IPS-NIHi7 (cell line): Measurements from ENCODE around the gene DGKE.

Experiments used
- DNase-seq: peaks from one replicate; pipeline ENCODE4 v3.0.0; 2012; ENCODE audit warnings: mixed read lengths; ENCODE audit errors: extremely low spot score

Gene DGKE

DNA sequence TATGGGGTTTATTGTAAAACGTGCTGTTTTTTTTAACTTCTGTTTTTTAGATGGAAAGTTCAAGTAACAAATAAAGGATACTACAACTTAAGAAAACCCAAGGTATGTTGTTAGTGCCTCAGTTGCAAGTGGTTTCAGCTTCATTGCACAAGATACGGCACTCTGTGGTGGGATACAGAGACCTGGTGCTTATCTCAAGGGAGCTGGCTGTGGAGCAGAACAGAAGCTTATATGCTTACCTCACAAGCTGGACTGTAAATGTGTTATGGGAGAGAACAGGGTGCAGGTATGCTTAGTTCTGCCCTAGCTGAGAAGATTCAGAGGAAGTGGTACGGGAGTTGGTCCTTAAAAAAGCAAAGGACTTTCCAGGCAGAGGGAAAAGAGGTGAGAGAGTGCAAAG is 15.2 kb downstream of the DGKE start:
- DNase-seq = no peak

- no peak for DNase-seq
These were observed 16.6 kb downstream of the DGKE start for GRCh38 chr17:56850591-56850990.

GRCh38 chr17:56851008-56851407 is 17.1 kb downstream of the DGKE start:
- DNase-seq = no peak

DNA sequence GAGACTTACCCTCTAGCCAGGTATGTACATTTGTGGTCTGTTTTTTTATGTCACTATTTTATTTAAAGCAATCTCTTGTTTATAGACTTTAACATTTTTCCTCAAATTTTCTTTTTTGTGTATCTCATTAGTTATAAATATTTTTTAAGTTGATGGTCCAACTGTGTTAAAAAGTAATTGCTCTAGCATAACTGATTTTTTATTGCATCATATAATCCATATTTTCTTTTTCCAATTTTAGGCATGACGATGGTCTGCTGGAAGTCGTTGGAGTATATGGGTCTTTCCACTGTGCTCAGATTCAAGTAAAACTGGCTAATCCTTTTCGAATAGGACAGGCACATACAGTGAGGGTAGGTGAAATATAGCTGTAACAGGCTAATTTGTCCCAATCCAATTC is 27.9 kb downstream of the DGKE start:
- DNase-seq = no peak

DNA sequence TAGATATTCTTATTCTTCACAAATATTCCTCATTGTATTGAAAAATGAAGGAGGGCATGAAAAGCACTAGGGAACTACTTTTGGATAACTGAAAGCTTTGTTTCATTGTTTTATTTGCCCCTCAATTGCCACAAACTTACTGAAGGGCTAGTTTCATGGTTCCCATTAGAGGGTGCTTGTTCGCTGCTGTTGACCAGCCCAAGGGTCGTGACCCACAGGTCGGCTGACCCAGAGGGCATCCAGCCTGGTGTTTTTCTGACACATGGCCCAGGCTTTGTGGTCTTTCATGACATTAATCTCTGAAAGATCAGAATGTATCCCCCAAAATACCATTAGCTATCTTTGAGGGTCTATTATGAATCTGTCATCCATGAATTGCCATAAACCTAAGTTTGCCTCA is 30.0 kb downstream of the DGKE start:
- no peak for DNase-seq

GRCh38 chr17:56866076-56866475 is 32.1 kb downstream of the DGKE start:
- no peak for DNase-seq

DNA sequence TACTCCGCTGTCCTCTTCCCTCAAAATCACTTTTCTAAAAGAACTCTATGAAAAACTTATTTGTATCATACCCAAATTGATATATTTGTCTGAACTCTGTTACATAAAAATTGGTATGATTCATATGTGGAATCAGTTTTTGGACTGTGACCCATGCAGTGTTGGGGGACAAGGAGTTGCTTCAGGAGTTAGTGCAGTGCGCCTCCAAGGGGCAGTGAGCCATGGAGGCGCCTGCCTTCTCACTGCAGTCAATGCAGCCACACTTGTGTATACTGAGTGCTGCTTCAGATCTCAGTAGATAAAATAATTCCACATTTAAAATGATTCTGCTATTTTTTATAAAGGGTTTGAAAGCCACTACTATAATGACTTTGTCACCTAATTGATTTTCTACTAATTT is 32.5 kb downstream of the DGKE start:
- DNase-seq = no peak

- DNase-seq = no peak
These were observed 34.0 kb downstream of the DGKE start for GRCh38 chr17:56867948-56868376.

GRCh38 chr17:56868716-56869115 is 34.8 kb downstream of the DGKE start:
- DNase-seq = no peak

DNA sequence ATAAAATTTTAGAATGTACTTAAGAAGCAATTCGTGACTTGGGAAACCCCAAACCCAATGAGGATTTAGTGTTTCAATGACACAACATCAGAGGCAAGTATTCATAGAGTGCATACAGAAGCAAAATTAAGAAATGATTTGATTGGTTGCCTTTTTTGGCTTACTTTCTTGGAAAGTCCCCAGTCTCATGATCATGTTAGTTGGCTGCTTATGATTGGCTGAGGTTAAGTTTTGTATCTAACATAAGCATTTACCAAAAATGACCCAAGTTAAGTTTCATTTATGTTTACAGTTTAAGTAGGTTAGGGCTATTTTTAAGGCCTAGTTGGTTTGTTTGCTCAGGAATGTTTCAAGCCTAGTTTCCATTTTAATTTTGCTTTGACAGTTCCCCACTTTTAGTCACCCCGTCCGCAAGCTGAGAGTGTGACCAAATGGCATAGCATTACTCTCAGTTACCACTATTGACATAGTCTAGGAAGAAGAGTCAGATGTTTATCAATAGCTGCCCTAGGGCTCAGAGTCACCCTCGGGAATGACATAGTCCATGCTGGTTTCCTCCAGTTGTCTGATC is 36.2 kb downstream of the DGKE start:
- DNase-seq = no peak

GRCh38 chr17:56876766-56877179 is 42.8 kb downstream of the DGKE start:
- no peak for DNase-seq

GRCh38 chr17:56879280-56879679 is 45.3 kb downstream of the DGKE start:
- no peak for DNase-seq

- DNase-seq = no peak
These were observed 46.2 kb downstream of the DGKE start for GRCh38 chr17:56880133-56880532.

GRCh38 chr17:56880571-56880970 is 46.6 kb downstream of the DGKE start:
- DNase-seq = no peak

- DNase-seq = no peak
These were observed 47.8 kb downstream of the DGKE start for GRCh38 chr17:56881685-56882295.

DNA sequence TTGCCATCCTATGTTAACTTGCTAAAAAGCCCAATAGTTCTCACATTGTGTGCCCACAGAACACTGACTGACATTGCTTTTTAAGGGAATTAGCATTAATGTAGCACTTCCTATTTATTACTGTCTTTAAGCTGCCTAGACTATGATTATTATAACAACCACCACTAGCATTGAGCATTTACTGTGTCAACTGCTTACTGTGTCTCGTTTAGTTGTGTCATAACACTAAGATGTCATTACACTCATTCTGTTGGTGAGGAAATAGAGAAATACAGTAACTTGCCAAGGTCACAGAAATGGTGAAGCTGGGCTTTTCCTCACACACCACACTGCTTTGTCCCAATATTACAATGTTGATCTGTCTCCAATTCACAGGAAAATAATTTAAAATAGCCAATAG is 49.7 kb downstream of the DGKE start:
- DNase-seq = no peak

GRCh38 chr17:56884483-56885311 is 50.7 kb downstream of the DGKE start:
- DNase-seq = no peak

GRCh38 chr17:56885312-56885657 is 51.3 kb downstream of the DGKE start:
- DNase-seq = no peak

- no peak for DNase-seq
These were observed 52.4 kb downstream of the DGKE start for GRCh38 chr17:56886288-56886731.

- DNase-seq = no peak
These were observed 53.2 kb downstream of the DGKE start for GRCh38 chr17:56887105-56887504.

DNA sequence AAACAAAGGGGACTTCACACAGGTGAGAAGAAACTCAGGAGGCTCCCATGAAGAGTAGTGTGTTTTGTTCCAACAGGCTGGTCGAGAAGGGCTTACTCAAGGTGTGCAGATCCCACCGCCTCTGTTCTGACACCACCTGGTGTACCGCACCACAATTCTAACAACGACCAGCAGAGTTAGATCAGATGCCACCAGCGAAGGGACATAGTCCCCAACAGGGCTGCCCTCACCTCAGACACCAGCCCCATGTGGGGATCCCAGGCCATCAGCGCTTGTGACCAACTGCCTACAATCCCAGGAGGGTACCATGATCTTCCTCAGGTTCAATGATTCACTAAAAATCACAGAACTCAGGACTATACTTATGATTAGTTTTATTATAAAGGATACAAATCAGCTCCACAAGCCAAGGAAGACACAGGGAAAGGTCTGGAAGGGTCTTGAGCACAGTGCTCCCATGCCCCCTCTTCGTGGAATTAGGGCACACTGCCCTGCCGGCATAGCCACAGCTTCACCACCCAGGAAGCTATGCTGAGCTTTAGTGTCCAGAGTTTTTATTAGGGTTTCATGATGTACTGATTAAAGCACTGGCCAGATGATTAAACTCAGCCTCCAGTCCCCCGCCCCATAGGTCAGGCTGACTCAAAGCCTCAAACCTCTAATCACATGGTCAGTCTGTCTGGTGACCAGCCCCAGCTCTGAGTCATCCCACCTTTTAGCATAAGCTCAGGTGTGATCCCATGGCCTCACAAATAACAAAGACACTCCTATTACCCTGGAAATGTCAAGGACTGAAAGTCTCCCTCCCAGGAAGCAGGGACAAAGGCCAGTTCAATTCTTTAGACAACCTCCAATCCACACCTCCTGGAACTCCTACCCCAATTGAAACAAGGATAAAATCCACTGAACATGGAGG is 53.9 kb downstream of the DGKE start:
- DNase-seq = no peak

- DNase-seq = no peak
These were observed 56.4 kb downstream of the DGKE start for GRCh38 chr17:56890390-56890789.
